GM23338 (cell line): ENCODE results near the gene KAZN.

Experiments
- EZH2 ChIP-seq: fragments of 200-600 bp; sonication (generic); IDR thresholded peaks from one replicate; pipeline ENCODE4 v1.8.0; 2017; ENCODE audit warnings: antibody characterized with exemption, mild to moderate bottlenecking, low read depth; ENCODE audit not compliant: unreplicated experiment
- JUNB ChIP-seq: IDR thresholded peaks from one replicate; pipeline ENCODE4 v1.6.1; 2016; ENCODE audit warnings: antibody characterized with exemption; ENCODE audit not compliant: unreplicated experiment
- POLR2AphosphoS5 ChIP-seq: IDR thresholded peaks from 2 replicates; pipeline ENCODE4 v1.6.1; 2016; ENCODE audit warnings: antibody characterized with exemption, low read depth
- STAT1 ChIP-seq: IDR thresholded peaks from one replicate; pipeline ENCODE4 v1.6.1; 2016; ENCODE audit warnings: antibody characterized with exemption; ENCODE audit not compliant: unreplicated experiment
- TF ChIP-seq, protein P1 (sequence below), 2 experiments: fragments of 200-600 bp in 1 of 2; sonication (generic) in 1 of 2; conservative IDR thresholded peaks; 2 replicates each; pipeline versions ENCODE4 v1.5.1 to v1.6.1; 2016 to 2017; ENCODE audit warnings: antibody characterized with exemption in 2 of 2, low read depth in 2 of 2, mild to moderate bottlenecking in 2 of 2, moderate library complexity in 1 of 2
- TF ChIP-seq, protein P2 (sequence below): IDR thresholded peaks from one replicate; pipeline ENCODE4 v1.6.1; 2018; ENCODE audit warnings: antibody characterized with exemption; ENCODE audit not compliant: unreplicated experiment
- TF ChIP-seq, protein P3 (sequence below): IDR thresholded peaks from 2 replicates; pipeline ENCODE4 v1.6.1; 2016; ENCODE audit warnings: antibody characterized with exemption

DNA sequence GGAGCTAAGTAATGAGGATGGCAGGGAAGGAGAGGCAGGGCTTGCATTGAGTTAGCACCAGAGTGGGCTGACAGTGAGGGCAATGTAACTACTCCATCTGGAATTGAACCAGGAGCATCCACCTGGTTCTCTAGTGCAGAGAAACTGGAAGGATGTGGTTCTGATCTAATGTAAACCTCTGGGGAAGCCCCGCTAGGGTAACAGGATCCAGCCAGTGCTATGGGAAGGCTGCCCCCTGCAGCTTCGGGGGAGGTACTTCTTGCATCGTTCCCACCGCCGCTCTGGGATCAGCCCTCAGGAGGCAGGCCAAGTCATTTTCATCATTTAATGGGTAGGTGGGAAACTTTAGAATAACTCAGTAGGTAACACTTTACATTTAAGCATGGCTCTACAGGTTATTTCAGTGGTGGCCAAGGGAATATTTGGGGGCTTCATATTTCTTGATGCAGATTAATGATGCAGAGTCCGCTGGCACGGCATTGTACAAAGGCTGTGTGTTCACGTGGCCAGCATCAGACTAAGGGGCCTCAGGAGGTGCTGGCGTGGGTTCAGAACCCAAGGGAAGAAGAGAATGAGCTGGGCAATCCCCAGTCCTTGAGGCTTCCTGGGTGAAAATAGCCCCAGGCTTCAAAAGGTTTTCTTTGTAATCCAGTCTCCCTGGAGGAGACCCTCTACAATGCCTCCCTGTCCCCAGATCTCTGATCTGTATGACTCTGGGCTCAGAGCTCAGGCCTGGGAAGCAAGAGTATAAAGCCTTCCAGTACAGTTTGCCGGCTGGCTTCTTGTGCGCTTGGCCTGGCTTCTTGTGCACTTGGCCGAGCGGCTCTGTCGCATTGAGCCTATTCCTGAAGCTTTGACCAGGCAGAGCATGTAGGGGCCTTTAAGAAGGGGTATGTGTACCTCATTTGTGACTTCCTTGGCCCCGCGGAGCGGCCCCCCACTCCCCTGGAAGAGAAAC is 26.4 kb upstream of the KAZN start:
- TF ChIP-seq, protein P1, sequence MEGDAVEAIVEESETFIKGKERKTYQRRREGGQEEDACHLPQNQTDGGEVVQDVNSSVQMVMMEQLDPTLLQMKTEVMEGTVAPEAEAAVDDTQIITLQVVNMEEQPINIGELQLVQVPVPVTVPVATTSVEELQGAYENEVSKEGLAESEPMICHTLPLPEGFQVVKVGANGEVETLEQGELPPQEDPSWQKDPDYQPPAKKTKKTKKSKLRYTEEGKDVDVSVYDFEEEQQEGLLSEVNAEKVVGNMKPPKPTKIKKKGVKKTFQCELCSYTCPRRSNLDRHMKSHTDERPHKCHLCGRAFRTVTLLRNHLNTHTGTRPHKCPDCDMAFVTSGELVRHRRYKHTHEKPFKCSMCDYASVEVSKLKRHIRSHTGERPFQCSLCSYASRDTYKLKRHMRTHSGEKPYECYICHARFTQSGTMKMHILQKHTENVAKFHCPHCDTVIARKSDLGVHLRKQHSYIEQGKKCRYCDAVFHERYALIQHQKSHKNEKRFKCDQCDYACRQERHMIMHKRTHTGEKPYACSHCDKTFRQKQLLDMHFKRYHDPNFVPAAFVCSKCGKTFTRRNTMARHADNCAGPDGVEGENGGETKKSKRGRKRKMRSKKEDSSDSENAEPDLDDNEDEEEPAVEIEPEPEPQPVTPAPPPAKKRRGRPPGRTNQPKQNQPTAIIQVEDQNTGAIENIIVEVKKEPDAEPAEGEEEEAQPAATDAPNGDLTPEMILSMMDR (conservative IDR thresholded peaks at IDR 0.05; ENCODE audit: low read depth in 2 of 2): peak; percentile 79 to 81
- TF ChIP-seq EZH2 (no peak), POLR2AphosphoS5 (no peak), STAT1 (no peak), JUNB (no peak)
- TF ChIP-seq, protein P2, sequence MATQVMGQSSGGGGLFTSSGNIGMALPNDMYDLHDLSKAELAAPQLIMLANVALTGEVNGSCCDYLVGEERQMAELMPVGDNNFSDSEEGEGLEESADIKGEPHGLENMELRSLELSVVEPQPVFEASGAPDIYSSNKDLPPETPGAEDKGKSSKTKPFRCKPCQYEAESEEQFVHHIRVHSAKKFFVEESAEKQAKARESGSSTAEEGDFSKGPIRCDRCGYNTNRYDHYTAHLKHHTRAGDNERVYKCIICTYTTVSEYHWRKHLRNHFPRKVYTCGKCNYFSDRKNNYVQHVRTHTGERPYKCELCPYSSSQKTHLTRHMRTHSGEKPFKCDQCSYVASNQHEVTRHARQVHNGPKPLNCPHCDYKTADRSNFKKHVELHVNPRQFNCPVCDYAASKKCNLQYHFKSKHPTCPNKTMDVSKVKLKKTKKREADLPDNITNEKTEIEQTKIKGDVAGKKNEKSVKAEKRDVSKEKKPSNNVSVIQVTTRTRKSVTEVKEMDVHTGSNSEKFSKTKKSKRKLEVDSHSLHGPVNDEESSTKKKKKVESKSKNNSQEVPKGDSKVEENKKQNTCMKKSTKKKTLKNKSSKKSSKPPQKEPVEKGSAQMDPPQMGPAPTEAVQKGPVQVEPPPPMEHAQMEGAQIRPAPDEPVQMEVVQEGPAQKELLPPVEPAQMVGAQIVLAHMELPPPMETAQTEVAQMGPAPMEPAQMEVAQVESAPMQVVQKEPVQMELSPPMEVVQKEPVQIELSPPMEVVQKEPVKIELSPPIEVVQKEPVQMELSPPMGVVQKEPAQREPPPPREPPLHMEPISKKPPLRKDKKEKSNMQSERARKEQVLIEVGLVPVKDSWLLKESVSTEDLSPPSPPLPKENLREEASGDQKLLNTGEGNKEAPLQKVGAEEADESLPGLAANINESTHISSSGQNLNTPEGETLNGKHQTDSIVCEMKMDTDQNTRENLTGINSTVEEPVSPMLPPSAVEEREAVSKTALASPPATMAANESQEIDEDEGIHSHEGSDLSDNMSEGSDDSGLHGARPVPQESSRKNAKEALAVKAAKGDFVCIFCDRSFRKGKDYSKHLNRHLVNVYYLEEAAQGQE: no peak
- TF ChIP-seq, protein P3, sequence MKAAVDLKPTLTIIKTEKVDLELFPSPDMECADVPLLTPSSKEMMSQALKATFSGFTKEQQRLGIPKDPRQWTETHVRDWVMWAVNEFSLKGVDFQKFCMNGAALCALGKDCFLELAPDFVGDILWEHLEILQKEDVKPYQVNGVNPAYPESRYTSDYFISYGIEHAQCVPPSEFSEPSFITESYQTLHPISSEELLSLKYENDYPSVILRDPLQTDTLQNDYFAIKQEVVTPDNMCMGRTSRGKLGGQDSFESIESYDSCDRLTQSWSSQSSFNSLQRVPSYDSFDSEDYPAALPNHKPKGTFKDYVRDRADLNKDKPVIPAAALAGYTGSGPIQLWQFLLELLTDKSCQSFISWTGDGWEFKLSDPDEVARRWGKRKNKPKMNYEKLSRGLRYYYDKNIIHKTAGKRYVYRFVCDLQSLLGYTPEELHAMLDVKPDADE: no peak
